ENCODE results near the gene MPEG1.

- TF ChIP-seq CTCF (IDR thresholded peaks at IDR 0.05): no peak
- TF ChIP-seq POLR2A (IDR thresholded peaks at IDR 0.05): no peak
- no peak for TF ChIP-seq EP300 (IDR thresholded peaks at IDR 0.05)
Observed at GRCh38 chr11:59262177-59262818, 49.6 kb upstream of the MPEG1 start.

All from ovary (tissue), 3 donors.